Activated naive CD8-positive, alpha-beta T cell treated with anti-CD3 and anti-CD28 coated beads, Interleukin-2, amount 10 ng/mL, durations not matched to agents 7 days and 5 days (primary cell): ENCODE results near the gene OPHN1. TPM values are rescaled to one million over a fixed set of nuclear protein-coding genes. Genes with fewer than 3 reads are reported as not detected.

Experiments
- ATAC-seq: fragments of 150-1000 bp; cut with Tn5 transposase; one replicate; pipeline ENCODE4 v1.10.0; 2021; ENCODE audit warnings: low read depth, moderate library complexity
- POLR2A ChIA-PET: fragments of 350-600 bp; sonication (Branson Sonifier 250); formaldehyde crosslinking; loops from one replicate; lab custom pipeline; 2021; ENCODE audit warnings: antibody characterized with exemption; lab: Charles Lee
- DNase-seq: peaks from one replicate; pipeline ENCODE4 v3.0.0; 2021
- H3K27ac Mint-ChIP-seq: one replicate; pipeline ENCODE4 v1.8.0; 2022; ENCODE audit warnings: mild to moderate bottlenecking, mixed read lengths
- H3K27me3 Mint-ChIP-seq: one replicate; pipeline ENCODE4 v1.8.0; 2022; ENCODE audit warnings: mild to moderate bottlenecking, moderate library complexity, mixed read lengths
- H3K36me3 Mint-ChIP-seq: one replicate; pipeline ENCODE4 v1.8.0; 2021; ENCODE audit warnings: mild to moderate bottlenecking, mixed read lengths
- H3K4me1 Mint-ChIP-seq: one replicate; pipeline ENCODE4 v1.8.0; 2021; ENCODE audit warnings: mixed read lengths
- H3K4me3 Mint-ChIP-seq: one replicate; pipeline ENCODE4 v1.8.0; 2022; ENCODE audit warnings: mild to moderate bottlenecking, moderate library complexity, mixed read lengths
- H3K9me3 Mint-ChIP-seq: one replicate; pipeline ENCODE4 v1.8.0; 2021; ENCODE audit warnings: mixed read lengths
- total RNA-seq, 2 experiments: library from RNA; stranded (reverse); gene quantifications; one replicate each; pipeline ENCODE4 v1.2.3, GENCODE V29; 2021

OPHN1 gene
- total RNA-seq, 2 experiments from 2014 or later = 0.09 to 0.44 TPM

GRCh38 chrX:68440442-68440841, 7.1 kb upstream of the OPHN1 start:
- POLR2A ChIA-PET = no interaction called here
- DNase-seq (no peak), ATAC-seq (no peak)
- Mint-ChIP-seq H3K36me3 (no peaks in the 10 kb centered on the region), H3K4me3 (no peak overlapping the region), H3K9me3 (no peaks in the 10 kb centered on the region), H3K27me3 (peaks cover 17% of the 10 kb centered on the region), H3K4me1 (peaks cover 5% of the 10 kb centered on the region), H3K27ac (no peak overlapping the region)

GRCh38 chrX:68439341-68439740, 6.0 kb upstream of the OPHN1 start:
- H3K36me3 Mint-ChIP-seq = no peaks in the 10 kb centered on the region
- POLR2A ChIA-PET = no interaction called here
- no peak overlapping the region for H3K4me3 Mint-ChIP-seq
- ATAC-seq = no peak
- no peak for DNase-seq
- peaks cover 5% of the 10 kb centered on the region for H3K4me1 Mint-ChIP-seq
- H3K9me3 Mint-ChIP-seq = no peaks in the 10 kb centered on the region
- peaks cover 26% of the 10 kb centered on the region for H3K27me3 Mint-ChIP-seq
- H3K27ac Mint-ChIP-seq = no peak overlapping the region

GRCh38 chrX:68438575-68438974, 5.3 kb upstream of the OPHN1 start:
- no peak for DNase-seq
- Mint-ChIP-seq H3K9me3 (no peaks in the 10 kb centered on the region), H3K27ac (no peak overlapping the region), H3K27me3 (peaks cover 32% of the 10 kb centered on the region), H3K36me3 (no peaks in the 10 kb centered on the region), H3K4me3 (no peak overlapping the region), H3K4me1 (peaks cover 7% of the 10 kb centered on the region)
- POLR2A ChIA-PET = no interaction called here
- ATAC-seq = no peak

- H3K9me3 Mint-ChIP-seq = no peaks in the 10 kb centered on the region
- H3K36me3 Mint-ChIP-seq = no peaks in the 10 kb centered on the region
- no peak overlapping the region for H3K27ac Mint-ChIP-seq
- no peak for ATAC-seq
- peak overlapping the region; percentile 79 for H3K4me3 Mint-ChIP-seq
- POLR2A ChIA-PET = no interaction called here
- no peak for DNase-seq
- H3K4me1 Mint-ChIP-seq = peaks cover 2% of the 10 kb centered on the region
- H3K27me3 Mint-ChIP-seq = peaks cover 35% of the 10 kb centered on the region
These were observed 645 bp upstream of the OPHN1 start for GRCh38 chrX:68433981-68434299.

- peaks cover 2% of the 10 kb centered on the region for H3K4me1 Mint-ChIP-seq
- H3K27me3 Mint-ChIP-seq = peaks cover 35% of the 10 kb centered on the region
- H3K27ac Mint-ChIP-seq = no peak overlapping the region
- H3K9me3 Mint-ChIP-seq = no peaks in the 10 kb centered on the region
- POLR2A ChIA-PET = no interaction called here
- peak overlapping the region; percentile 79 for H3K4me3 Mint-ChIP-seq
- DNase-seq = no peak
- no peak for ATAC-seq
- no peaks in the 10 kb centered on the region for H3K36me3 Mint-ChIP-seq
These were observed 647 bp downstream of the OPHN1 start for GRCh38 chrX:68432648-68433047.

- H3K9me3 Mint-ChIP-seq = no peaks in the 10 kb centered on the region
- peaks cover 35% of the 10 kb centered on the region for H3K27me3 Mint-ChIP-seq
- no peak overlapping the region for H3K4me3 Mint-ChIP-seq
- H3K4me1 Mint-ChIP-seq = peaks cover 2% of the 10 kb centered on the region
- POLR2A ChIA-PET = no interaction called here
- ATAC-seq = no peak
- H3K36me3 Mint-ChIP-seq = no peaks in the 10 kb centered on the region
- DNase-seq = no peak
- no peak overlapping the region for H3K27ac Mint-ChIP-seq
These were observed 1.5 kb downstream of the OPHN1 start for GRCh38 chrX:68431836-68432235.

- no peak for ATAC-seq
- Mint-ChIP-seq H3K27ac (no peak overlapping the region), H3K9me3 (no peaks in the 10 kb centered on the region), H3K27me3 (peaks cover 24% of the 10 kb centered on the region), H3K4me3 (no peak overlapping the region), H3K36me3 (no peaks in the 10 kb centered on the region), H3K4me1 (peaks cover 2% of the 10 kb centered on the region)
- POLR2A ChIA-PET = no interaction called here
- no peak for DNase-seq
These were observed 4.1 kb downstream of the OPHN1 start for GRCh38 chrX:68429216-68429615.

GRCh38 chrX:68428431-68428830, 4.9 kb downstream of the OPHN1 start:
- peaks cover 18% of the 10 kb centered on the region for H3K27me3 Mint-ChIP-seq
- POLR2A ChIA-PET = no interaction called here
- no peaks in the 10 kb centered on the region for H3K4me1 Mint-ChIP-seq
- H3K36me3 Mint-ChIP-seq = no peaks in the 10 kb centered on the region
- DNase-seq = no peak
- no peak overlapping the region for H3K27ac Mint-ChIP-seq
- no peak overlapping the region for H3K4me3 Mint-ChIP-seq
- no peak for ATAC-seq
- no peaks in the 10 kb centered on the region for H3K9me3 Mint-ChIP-seq

- H3K27ac Mint-ChIP-seq = no peak overlapping the region
- no peaks in the 10 kb centered on the region for H3K27me3 Mint-ChIP-seq
- DNase-seq (no peak), ATAC-seq (no peak)
- no peaks in the 10 kb centered on the region for H3K9me3 Mint-ChIP-seq
- H3K36me3 Mint-ChIP-seq = no peaks in the 10 kb centered on the region
- POLR2A ChIA-PET = no interaction called here
- no peak overlapping the region for H3K4me3 Mint-ChIP-seq
- H3K4me1 Mint-ChIP-seq = peaks cover 2% of the 10 kb centered on the region
These were observed 8.6 kb downstream of the OPHN1 start for GRCh38 chrX:68424719-68425118.

- H3K27ac Mint-ChIP-seq = no peak overlapping the region
- no peaks in the 10 kb centered on the region for H3K36me3 Mint-ChIP-seq
- peaks cover 2% of the 10 kb centered on the region for H3K4me1 Mint-ChIP-seq
- H3K4me3 Mint-ChIP-seq = no peak overlapping the region
- ATAC-seq (no peak), DNase-seq (no peak)
- no peaks in the 10 kb centered on the region for H3K9me3 Mint-ChIP-seq
- H3K27me3 Mint-ChIP-seq = no peaks in the 10 kb centered on the region
- POLR2A ChIA-PET = no interaction called here
These were observed 10.8 kb downstream of the OPHN1 start for GRCh38 chrX:68422478-68422877.

GRCh38 chrX:68421636-68422035, 11.7 kb downstream of the OPHN1 start:
- Mint-ChIP-seq H3K4me1 (peaks cover 2% of the 10 kb centered on the region), H3K27me3 (no peaks in the 10 kb centered on the region), H3K36me3 (no peaks in the 10 kb centered on the region), H3K9me3 (no peaks in the 10 kb centered on the region), H3K4me3 (no peak overlapping the region), H3K27ac (no peak overlapping the region)
- ATAC-seq = no peak
- no peak for DNase-seq
- POLR2A ChIA-PET = no interaction called here

GRCh38 chrX:68420559-68420958, 12.7 kb downstream of the OPHN1 start:
- Mint-ChIP-seq H3K4me1 (peaks cover 2% of the 10 kb centered on the region), H3K36me3 (no peaks in the 10 kb centered on the region), H3K4me3 (no peak overlapping the region), H3K27ac (no peak overlapping the region), H3K9me3 (no peaks in the 10 kb centered on the region), H3K27me3 (no peaks in the 10 kb centered on the region)
- no peak for ATAC-seq
- POLR2A ChIA-PET = no interaction called here
- no peak for DNase-seq

- H3K27me3 Mint-ChIP-seq = no peaks in the 10 kb centered on the region
- H3K4me3 Mint-ChIP-seq = no peak overlapping the region
- no peaks in the 10 kb centered on the region for H3K9me3 Mint-ChIP-seq
- no peak for DNase-seq
- H3K36me3 Mint-ChIP-seq = no peaks in the 10 kb centered on the region
- POLR2A ChIA-PET = no interaction called here
- peaks cover 2% of the 10 kb centered on the region for H3K4me1 Mint-ChIP-seq
- ATAC-seq = no peak
- no peak overlapping the region for H3K27ac Mint-ChIP-seq
These were observed 13.3 kb downstream of the OPHN1 start for GRCh38 chrX:68419975-68420374.

- Mint-ChIP-seq H3K36me3 (no peaks in the 10 kb centered on the region), H3K27ac (no peak overlapping the region), H3K9me3 (no peaks in the 10 kb centered on the region), H3K4me1 (peaks cover 2% of the 10 kb centered on the region), H3K27me3 (no peaks in the 10 kb centered on the region), H3K4me3 (no peak overlapping the region)
- POLR2A ChIA-PET = no interaction called here
- DNase-seq = no peak
- ATAC-seq = no peak
These were observed 15.6 kb downstream of the OPHN1 start for GRCh38 chrX:68417651-68418050.

GRCh38 chrX:68416592-68416991, 16.7 kb downstream of the OPHN1 start:
- ATAC-seq (no peak), DNase-seq (no peak)
- POLR2A ChIA-PET = no interaction called here
- no peak overlapping the region for H3K4me3 Mint-ChIP-seq
- no peak overlapping the region for H3K27ac Mint-ChIP-seq
- H3K9me3 Mint-ChIP-seq = no peaks in the 10 kb centered on the region
- H3K36me3 Mint-ChIP-seq = no peaks in the 10 kb centered on the region
- H3K27me3 Mint-ChIP-seq = no peaks in the 10 kb centered on the region
- H3K4me1 Mint-ChIP-seq = peaks cover 2% of the 10 kb centered on the region
